ENCODE measurements around the gene MRPL36. TPM values are rescaled to one million over a fixed set of nuclear protein-coding genes. Genes with fewer than 3 reads are reported as not detected.

MRPL36 gene
- total RNA-seq, 1 experiment from 2014 or later: 102 TPM

- intact Hi-C loops (cut with micrococcal nuclease; ENCODE audit: unreplicated experiment): no loop called here
- CTCF ChIA-PET: no interaction called here
- no peaks in the 10 kb centered on the region for H3K27me3 ChIP-seq (replicated peaks; ENCODE audit: insufficient read depth, low read depth, low read length, poor library complexity)
- BruUV-seq (replicated peaks): no TSS peak
- H3K4me3 ChIP-seq (ENCODE audit: low read depth, low read length, poor library complexity, severe bottlenecking): no peak overlapping the region
- peaks cover 21% of the 10 kb centered on the region for H3K4me1 ChIP-seq (ENCODE audit: insufficient read depth, low read length, poor library complexity, severe bottlenecking)
- H3K36me3 ChIP-seq (ENCODE audit: insufficient read depth, low read length, poor library complexity, severe bottlenecking): no peaks in the 10 kb centered on the region
- no peak for DNase-seq (ENCODE audit: low spot score)
- H3K27ac ChIP-seq (ENCODE audit: low read depth, low read length, poor library complexity, severe bottlenecking): no peak overlapping the region
- no peaks in the 10 kb centered on the region for H3K9me3 ChIP-seq (ENCODE audit: low read depth, low read length, poor library complexity, severe bottlenecking)
- TF ChIP-seq CTCF (conservative IDR thresholded peaks at IDR 0.05; ENCODE audit: low read depth, low read length) (no peak), EZH2 (IDR thresholded peaks at IDR 0.05; ENCODE audit: borderline replicate concordance, low read depth, low read length, poor library complexity, severe bottlenecking) (no peak)
- POLR2A ChIA-PET (ENCODE audit: low non-redundant PET): no interaction called here
These were observed 12.1 kb downstream of the MRPL36 start for GRCh38 chr5:1787472-1788047.

GRCh38 chr5:1786621-1787471 lies 12.8 kb downstream of the MRPL36 start:
- H3K4me1 ChIP-seq (ENCODE audit: insufficient read depth, low read length, poor library complexity, severe bottlenecking): peaks cover 21% of the 10 kb centered on the region
- CTCF ChIA-PET: no interaction called here
- no peak overlapping the region for H3K4me3 ChIP-seq (ENCODE audit: low read depth, low read length, poor library complexity, severe bottlenecking)
- no peak for TF ChIP-seq EZH2 (IDR thresholded peaks at IDR 0.05; ENCODE audit: borderline replicate concordance, low read depth, low read length, poor library complexity, severe bottlenecking)
- TF ChIP-seq CTCF (conservative IDR thresholded peaks at IDR 0.05; ENCODE audit: low read depth, low read length): no peak
- no peak for DNase-seq (ENCODE audit: low spot score)
- no peaks in the 10 kb centered on the region for H3K36me3 ChIP-seq (ENCODE audit: insufficient read depth, low read length, poor library complexity, severe bottlenecking)
- POLR2A ChIA-PET (ENCODE audit: low non-redundant PET): no interaction called here
- H3K27me3 ChIP-seq (replicated peaks; ENCODE audit: insufficient read depth, low read depth, low read length, poor library complexity): no peaks in the 10 kb centered on the region
- no peaks in the 10 kb centered on the region for H3K9me3 ChIP-seq (ENCODE audit: low read depth, low read length, poor library complexity, severe bottlenecking)
- intact Hi-C loops (cut with micrococcal nuclease; ENCODE audit: unreplicated experiment): no loop called here
- BruUV-seq (replicated peaks): no TSS peak
- H3K27ac ChIP-seq (ENCODE audit: low read depth, low read length, poor library complexity, severe bottlenecking): no peak overlapping the region

- no peak for TF ChIP-seq EZH2 (IDR thresholded peaks at IDR 0.05; ENCODE audit: borderline replicate concordance, low read depth, low read length, poor library complexity, severe bottlenecking)
- TF ChIP-seq CTCF (conservative IDR thresholded peaks at IDR 0.05; ENCODE audit: low read depth, low read length): no peak
- H3K4me1 ChIP-seq (ENCODE audit: insufficient read depth, low read length, poor library complexity, severe bottlenecking): peaks cover 21% of the 10 kb centered on the region
- no peak overlapping the region for H3K27ac ChIP-seq (ENCODE audit: low read depth, low read length, poor library complexity, severe bottlenecking)
- BruUV-seq (replicated peaks): no TSS peak
- H3K36me3 ChIP-seq (ENCODE audit: insufficient read depth, low read length, poor library complexity, severe bottlenecking): no peaks in the 10 kb centered on the region
- no peaks in the 10 kb centered on the region for H3K9me3 ChIP-seq (ENCODE audit: low read depth, low read length, poor library complexity, severe bottlenecking)
- no peak overlapping the region for H3K4me3 ChIP-seq (ENCODE audit: low read depth, low read length, poor library complexity, severe bottlenecking)
- no peaks in the 10 kb centered on the region for H3K27me3 ChIP-seq (replicated peaks; ENCODE audit: insufficient read depth, low read depth, low read length, poor library complexity)
- DNase-seq (ENCODE audit: low spot score): no peak
- ChIA-PET CTCF (no interaction called here), POLR2A (ENCODE audit: low non-redundant PET) (no interaction called here)
- intact Hi-C loops (cut with micrococcal nuclease; ENCODE audit: unreplicated experiment): no loop called here
These were observed 13.7 kb downstream of the MRPL36 start for GRCh38 chr5:1785984-1786383.

All from A673 (cell line).